GM12875 (cell line): ENCODE data around the gene LGR4.
"Not testable (repeated sequence)": the region's sequence is repeated elsewhere in the genome, so short reads cannot be mapped to it uniquely, and the experiment has no call there.

ENCODE experiments used
- H3K4me3 ChIP-seq: one replicate; pipeline ENCODE4 v1.5.1; 2011; ENCODE audit warnings: low read depth, low read length, control low read depth
- TF ChIP-seq, protein P1 (sequence below): IDR thresholded peaks from 2 replicates; pipeline ENCODE4 v1.5.1; 2011; ENCODE audit warnings: low read depth, mild to moderate bottlenecking, control low read depth, inconsistent platforms, low read length, moderate library complexity, borderline replicate concordance; ENCODE audit not compliant: insufficient read depth

Gene LGR4

GRCh38 chr11:27329867-27330632 lies 142.5 kb downstream of the LGR4 start:
- H3K4me3 ChIP-seq = no peak overlapping the region
- TF ChIP-seq, protein P1, sequence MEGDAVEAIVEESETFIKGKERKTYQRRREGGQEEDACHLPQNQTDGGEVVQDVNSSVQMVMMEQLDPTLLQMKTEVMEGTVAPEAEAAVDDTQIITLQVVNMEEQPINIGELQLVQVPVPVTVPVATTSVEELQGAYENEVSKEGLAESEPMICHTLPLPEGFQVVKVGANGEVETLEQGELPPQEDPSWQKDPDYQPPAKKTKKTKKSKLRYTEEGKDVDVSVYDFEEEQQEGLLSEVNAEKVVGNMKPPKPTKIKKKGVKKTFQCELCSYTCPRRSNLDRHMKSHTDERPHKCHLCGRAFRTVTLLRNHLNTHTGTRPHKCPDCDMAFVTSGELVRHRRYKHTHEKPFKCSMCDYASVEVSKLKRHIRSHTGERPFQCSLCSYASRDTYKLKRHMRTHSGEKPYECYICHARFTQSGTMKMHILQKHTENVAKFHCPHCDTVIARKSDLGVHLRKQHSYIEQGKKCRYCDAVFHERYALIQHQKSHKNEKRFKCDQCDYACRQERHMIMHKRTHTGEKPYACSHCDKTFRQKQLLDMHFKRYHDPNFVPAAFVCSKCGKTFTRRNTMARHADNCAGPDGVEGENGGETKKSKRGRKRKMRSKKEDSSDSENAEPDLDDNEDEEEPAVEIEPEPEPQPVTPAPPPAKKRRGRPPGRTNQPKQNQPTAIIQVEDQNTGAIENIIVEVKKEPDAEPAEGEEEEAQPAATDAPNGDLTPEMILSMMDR = no peak

- no peak overlapping the region for H3K4me3 ChIP-seq
- TF ChIP-seq, protein P1 = no peak
Observed at GRCh38 chr11:27328614-27329013, 144.0 kb downstream of the LGR4 start.

DNA sequence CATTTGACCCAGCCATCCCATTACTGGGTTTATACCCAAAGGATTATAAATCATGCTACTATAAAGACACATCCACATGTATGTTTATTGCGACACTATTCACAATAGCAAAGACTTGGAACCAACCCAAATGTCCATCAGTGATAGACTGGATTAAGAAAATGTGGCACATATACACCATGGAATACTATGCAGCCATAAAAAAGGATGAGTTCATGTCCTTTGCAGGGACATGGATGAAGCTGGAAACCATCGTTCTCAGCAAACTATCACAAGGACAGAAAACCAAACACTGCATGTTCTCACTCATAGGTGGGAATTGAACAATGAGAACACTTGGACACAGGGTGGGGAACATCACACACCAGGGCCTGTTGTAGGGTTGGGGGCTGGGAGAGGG lies 145.5 kb downstream of the LGR4 start:
- not testable (repeated sequence) for H3K4me3 ChIP-seq

GRCh38 chr11:27322196-27322595 lies 150.4 kb downstream of the LGR4 start:
- not testable (repeated sequence) for H3K4me3 ChIP-seq

DNA sequence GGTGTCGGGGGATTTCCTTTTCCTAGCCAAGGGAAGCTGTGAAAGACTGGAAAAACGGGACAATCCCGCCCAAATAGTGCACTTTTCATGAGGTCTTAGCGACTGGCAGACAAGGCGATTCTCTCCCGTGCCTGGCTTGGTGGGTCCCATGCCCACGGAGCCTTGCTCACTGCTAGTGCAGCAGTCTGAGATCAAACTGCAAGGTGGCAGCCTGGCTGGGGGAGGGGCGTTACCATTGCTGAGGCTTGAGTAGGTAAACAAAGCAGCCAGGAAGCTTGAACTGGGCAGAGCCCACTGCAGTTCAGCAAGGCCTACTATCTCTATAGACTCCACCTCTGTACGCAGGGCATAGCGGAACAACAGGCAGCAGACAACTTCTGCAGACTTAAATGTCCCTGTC lies 151.2 kb downstream of the LGR4 start:
- not testable (repeated sequence) for H3K4me3 ChIP-seq

DNA sequence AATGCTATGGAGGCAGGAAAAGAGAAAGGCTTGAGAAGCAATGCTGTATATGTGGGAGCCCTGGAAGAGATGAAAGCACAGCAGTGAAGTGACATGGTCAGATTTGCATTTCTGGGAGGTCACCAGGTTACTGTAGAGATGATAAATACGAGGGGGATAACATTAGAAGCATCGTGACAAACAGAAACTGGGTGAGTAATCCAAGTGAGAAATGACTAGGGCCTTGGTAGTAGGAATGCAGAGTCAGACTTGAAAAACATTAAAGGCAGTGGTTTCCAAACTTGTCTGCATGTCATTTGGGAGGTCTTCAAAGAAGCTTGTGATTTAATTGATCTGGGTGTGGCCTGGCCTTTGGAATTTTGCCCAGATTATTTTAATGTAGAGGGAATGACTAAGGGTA lies 153.5 kb downstream of the LGR4 start:
- TF ChIP-seq, protein P1 = no peak
- H3K4me3 ChIP-seq = no peak overlapping the region

GRCh38 chr11:27317751-27318150 lies 154.8 kb downstream of the LGR4 start:
- TF ChIP-seq, protein P1 = no peak
- H3K4me3 ChIP-seq = no peak overlapping the region
